ENCODE data around the gene DUSP23. TPM values are rescaled to one million over a fixed set of nuclear protein-coding genes. Genes with fewer than 3 reads are reported as not detected.

DUSP23 gene
- total RNA-seq, 1 experiment from 2014 or later = 35.2 TPM

DNA sequence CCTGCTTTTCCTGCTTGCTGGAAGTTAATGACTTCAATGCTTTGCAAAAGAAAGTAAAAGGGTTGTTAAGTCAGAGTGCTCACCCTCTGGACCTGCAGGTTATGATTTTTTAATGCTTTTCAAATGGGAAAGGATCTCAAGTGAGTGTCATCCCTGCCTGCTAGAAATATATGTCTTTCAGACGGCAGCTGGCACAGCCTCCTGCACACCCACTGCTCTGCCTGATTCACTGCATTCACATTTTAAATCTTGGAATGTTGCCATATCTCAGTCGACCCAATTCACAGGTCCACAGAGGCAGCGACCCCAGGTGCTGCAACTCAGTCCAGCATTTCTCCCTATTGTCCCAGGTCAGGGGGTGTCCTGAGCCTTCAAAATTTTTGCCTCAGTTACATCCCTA, 10.7 kb downstream of the DUSP23 start (continued):
- TF ChIP-seq ARID4B (CRISPR knock-in tag; IDR thresholded peaks at IDR 0.05; ENCODE audit: borderline replicate concordance) (no peak), RELA (CRISPR knock-in tag; IDR thresholded peaks at IDR 0.05; ENCODE audit: borderline replicate concordance) (no peak), FOXK1 (CRISPR knock-in tag; IDR thresholded peaks at IDR 0.05) (no peak), FOXJ3 (CRISPR knock-in tag; IDR thresholded peaks at IDR 0.05; ENCODE audit: borderline replicate concordance) (no peak), ZNF396 (CRISPR knock-in tag; IDR thresholded peaks at IDR 0.05; ENCODE audit: borderline replicate concordance) (no peak), ZNF219 (CRISPR knock-in tag; IDR thresholded peaks at IDR 0.05; ENCODE audit: borderline replicate concordance) (no peak)

GRCh38 chr1:159795534-159795933, 14.8 kb downstream of the DUSP23 start:
- Mint-ChIP-seq H3K4me3 (no peak overlapping the region), H3K27ac (no peak overlapping the region), H3K27me3 (ENCODE audit: low read depth) (no peaks in the 10 kb centered on the region; the same call in 1 of the 2 replicates), H3K36me3 (no peaks in the 10 kb centered on the region), H3K9me3 (no peaks in the 10 kb centered on the region), H3K4me1 (no peaks in the 10 kb centered on the region)
- POLR2A ChIA-PET = no interaction called here
- ATAC-seq (no peak), DNase-seq (ENCODE audit: low spot score) (no peak)
- CTCF ChIA-PET = interaction anchor here (2.3 to 2.5 kb wide), 2 partner anchors 15 to 212 kb away, joined by 6 to 9 read pairs; partner anchors contain the start of gene DUSP23
- TF ChIP-seq MXD4 (CRISPR knock-in tag; IDR thresholded peaks at IDR 0.05; ENCODE audit: borderline replicate concordance) (no peak), ZNF423 (CRISPR knock-in tag; IDR thresholded peaks at IDR 0.05) (no peak), E2F5 (CRISPR knock-in tag; IDR thresholded peaks at IDR 0.05) (no peak), TP53 (CRISPR knock-in tag; IDR thresholded peaks at IDR 0.05) (no peak), JAZF1 (CRISPR knock-in tag; IDR thresholded peaks at IDR 0.05) (no peak), ATF6 (CRISPR knock-in tag; IDR thresholded peaks at IDR 0.05) (no peak), FOXK1 (CRISPR knock-in tag; IDR thresholded peaks at IDR 0.05) (no peak)
- TF ChIP-seq, protein P1, sequence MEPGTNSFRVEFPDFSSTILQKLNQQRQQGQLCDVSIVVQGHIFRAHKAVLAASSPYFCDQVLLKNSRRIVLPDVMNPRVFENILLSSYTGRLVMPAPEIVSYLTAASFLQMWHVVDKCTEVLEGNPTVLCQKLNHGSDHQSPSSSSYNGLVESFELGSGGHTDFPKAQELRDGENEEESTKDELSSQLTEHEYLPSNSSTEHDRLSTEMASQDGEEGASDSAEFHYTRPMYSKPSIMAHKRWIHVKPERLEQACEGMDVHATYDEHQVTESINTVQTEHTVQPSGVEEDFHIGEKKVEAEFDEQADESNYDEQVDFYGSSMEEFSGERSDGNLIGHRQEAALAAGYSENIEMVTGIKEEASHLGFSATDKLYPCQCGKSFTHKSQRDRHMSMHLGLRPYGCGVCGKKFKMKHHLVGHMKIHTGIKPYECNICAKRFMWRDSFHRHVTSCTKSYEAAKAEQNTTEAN (CRISPR knock-in tag; IDR thresholded peaks at IDR 0.05) = no peak
- TF ChIP-seq, protein P2, sequence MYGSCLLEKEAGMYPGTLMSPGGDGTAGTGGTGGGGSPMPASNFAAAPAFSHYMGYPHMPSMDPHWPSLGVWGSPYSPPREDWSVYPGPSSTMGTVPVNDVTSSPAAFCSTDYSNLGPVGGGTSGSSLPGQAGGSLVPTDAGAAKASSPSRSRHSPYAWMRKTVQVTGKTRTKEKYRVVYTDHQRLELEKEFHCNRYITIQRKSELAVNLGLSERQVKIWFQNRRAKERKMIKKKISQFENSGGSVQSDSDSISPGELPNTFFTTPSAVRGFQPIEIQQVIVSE (CRISPR knock-in tag; IDR thresholded peaks at IDR 0.05; ENCODE audit: borderline replicate concordance) = no peak
- TF ChIP-seq, protein P3, sequence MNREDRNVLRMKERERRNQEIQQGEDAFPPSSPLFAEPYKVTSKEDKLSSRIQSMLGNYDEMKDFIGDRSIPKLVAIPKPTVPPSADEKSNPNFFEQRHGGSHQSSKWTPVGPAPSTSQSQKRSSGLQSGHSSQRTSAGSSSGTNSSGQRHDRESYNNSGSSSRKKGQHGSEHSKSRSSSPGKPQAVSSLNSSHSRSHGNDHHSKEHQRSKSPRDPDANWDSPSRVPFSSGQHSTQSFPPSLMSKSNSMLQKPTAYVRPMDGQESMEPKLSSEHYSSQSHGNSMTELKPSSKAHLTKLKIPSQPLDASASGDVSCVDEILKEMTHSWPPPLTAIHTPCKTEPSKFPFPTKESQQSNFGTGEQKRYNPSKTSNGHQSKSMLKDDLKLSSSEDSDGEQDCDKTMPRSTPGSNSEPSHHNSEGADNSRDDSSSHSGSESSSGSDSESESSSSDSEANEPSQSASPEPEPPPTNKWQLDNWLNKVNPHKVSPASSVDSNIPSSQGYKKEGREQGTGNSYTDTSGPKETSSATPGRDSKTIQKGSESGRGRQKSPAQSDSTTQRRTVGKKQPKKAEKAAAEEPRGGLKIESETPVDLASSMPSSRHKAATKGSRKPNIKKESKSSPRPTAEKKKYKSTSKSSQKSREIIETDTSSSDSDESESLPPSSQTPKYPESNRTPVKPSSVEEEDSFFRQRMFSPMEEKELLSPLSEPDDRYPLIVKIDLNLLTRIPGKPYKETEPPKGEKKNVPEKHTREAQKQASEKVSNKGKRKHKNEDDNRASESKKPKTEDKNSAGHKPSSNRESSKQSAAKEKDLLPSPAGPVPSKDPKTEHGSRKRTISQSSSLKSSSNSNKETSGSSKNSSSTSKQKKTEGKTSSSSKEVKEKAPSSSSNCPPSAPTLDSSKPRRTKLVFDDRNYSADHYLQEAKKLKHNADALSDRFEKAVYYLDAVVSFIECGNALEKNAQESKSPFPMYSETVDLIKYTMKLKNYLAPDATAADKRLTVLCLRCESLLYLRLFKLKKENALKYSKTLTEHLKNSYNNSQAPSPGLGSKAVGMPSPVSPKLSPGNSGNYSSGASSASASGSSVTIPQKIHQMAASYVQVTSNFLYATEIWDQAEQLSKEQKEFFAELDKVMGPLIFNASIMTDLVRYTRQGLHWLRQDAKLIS (CRISPR knock-in tag; IDR thresholded peaks at IDR 0.05; ENCODE audit: borderline replicate concordance) = no peak
- TF ChIP-seq, protein P4, sequence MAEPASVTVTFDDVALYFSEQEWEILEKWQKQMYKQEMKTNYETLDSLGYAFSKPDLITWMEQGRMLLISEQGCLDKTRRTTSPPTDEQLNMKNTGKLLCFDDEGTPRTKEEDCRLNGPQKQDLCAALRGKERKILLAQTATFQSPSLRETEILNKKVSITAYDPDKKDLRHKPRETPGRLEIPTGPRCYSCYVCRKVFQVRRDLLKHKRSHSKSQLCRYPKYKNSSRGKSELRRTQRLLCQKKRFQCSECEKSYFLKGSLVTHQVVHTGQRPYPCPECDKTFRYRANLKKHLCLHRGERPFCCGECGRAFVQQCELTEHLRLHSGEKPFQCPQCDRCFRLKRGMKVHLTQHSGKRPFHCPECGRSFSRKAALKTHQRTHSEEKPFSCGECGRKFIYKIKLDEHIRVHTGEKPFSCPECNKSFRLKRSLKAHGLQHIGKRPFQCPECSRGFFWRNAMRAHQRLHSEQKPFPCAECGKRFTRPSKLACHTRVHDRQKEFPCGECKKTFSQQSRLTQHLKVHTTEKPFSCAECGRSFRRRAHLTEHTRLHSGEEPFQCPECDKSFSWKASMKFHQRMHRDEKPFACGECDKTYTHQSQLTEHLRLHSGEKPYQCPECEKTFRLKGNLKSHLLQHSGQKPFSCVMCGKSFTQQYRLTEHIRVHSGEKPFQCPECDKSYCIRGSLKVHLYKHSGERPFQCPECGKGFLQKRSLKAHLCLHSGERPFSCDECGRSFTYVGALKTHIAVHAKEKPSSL (CRISPR knock-in tag; conservative IDR thresholded peaks at IDR 0.05) = no peak
- TF ChIP-seq, protein P5, sequence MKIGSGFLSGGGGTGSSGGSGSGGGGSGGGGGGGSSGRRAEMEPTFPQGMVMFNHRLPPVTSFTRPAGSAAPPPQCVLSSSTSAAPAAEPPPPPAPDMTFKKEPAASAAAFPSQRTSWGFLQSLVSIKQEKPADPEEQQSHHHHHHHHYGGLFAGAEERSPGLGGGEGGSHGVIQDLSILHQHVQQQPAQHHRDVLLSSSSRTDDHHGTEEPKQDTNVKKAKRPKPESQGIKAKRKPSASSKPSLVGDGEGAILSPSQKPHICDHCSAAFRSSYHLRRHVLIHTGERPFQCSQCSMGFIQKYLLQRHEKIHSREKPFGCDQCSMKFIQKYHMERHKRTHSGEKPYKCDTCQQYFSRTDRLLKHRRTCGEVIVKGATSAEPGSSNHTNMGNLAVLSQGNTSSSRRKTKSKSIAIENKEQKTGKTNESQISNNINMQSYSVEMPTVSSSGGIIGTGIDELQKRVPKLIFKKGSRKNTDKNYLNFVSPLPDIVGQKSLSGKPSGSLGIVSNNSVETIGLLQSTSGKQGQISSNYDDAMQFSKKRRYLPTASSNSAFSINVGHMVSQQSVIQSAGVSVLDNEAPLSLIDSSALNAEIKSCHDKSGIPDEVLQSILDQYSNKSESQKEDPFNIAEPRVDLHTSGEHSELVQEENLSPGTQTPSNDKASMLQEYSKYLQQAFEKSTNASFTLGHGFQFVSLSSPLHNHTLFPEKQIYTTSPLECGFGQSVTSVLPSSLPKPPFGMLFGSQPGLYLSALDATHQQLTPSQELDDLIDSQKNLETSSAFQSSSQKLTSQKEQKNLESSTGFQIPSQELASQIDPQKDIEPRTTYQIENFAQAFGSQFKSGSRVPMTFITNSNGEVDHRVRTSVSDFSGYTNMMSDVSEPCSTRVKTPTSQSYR (CRISPR knock-in tag; IDR thresholded peaks at IDR 0.05) = no peak

All from WTC11 (cell line).